ELF-1 (cell line): ENCODE data around the gene VWA5B2.

Experiments
- DNase-seq: peaks from one replicate; pipeline ENCODE4 v3.0.0-alpha.2; 2016; ENCODE audit warnings: low read depth, low spot score

Gene VWA5B2

DNA sequence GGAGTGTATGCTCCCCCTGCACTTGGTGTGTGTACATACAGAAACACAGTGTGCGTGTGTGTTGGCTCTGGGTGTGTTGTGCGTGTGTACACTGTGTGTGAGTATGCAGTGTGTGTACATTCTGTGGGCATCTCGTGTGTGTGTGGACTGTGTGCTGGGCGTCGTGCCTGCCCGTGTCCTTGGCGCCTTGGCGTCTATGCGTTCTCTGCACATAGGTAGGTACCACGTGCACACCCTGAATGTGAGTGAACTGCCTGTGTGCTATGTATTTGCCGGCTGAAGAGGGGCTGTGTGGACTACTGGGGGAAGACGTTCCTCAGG lies 46.0 kb downstream of the VWA5B2 start:
- no peak for DNase-seq

DNA sequence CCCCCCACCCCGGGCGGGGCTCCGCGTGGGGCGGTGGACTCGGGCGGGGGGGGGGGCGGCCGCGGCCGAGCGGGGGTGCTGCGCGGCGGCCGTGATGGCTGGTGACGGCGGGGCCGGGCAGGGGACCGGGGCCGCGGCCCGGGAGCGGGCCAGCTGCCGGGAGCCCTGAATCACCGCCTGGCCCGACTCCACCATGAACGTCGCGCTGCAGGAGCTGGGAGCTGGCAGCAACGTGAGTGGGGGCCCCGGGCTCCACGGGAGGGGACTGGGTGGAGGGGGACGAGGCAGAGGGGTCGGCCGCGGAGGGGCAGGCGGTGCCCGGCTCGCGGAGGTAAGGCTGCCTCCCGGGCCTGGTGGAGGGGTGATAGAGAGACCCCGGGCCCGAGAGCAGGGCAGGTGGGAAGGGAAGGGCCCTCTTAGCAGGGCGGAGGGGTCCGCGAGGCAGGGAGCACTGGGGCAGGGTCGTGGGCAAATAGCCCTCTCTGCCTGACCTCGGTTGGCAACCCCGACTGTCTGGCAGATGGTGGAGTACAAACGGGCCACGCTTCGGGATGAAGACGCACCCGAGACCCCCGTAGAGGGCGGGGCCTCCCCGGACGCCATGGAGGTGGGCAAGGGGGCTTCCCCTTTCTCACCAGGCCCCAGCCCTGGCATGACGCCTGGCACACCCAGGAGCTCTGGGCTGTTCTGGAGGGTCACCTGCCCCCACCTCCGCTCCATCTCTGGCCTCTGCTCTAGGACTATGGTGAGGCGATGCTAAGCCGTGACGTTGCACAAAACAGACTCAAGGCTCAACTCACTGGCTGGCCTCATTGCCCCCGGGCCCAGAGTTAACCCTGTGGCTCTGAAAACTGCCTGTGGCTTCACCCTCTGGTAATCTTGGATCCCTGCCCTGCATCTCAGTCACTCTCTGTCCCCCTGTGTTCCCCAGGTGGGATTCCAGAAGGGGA lies 46.9 kb downstream of the VWA5B2 start, which contains the start of gene ECE2:
TSS of gene ECE2 (plus strand) at position 62 of the 950 bp plus-strand sequence. CDS start at position 194, 132 bp downstream.
- DNase-seq: no peak

DNA sequence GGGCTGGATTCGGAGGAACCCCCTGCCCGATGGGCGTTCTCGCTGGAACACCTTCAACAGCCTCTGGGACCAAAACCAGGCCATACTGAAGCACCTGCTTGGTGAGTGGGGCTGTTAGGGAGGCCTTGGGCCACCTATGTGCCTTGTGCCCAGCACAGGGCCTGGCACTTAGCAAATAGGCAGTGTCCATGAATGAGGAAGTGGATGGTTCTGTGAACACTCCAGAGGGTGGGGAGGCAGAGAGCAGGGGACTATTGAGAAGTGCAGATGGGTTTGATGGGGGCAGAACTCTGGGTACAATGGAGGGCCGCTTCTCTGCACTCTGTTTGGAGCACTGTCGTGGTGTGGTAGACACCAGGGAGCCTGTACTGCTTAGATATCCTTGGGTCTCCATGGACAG lies 48.0 kb downstream of the VWA5B2 start:
- no peak for DNase-seq

DNA sequence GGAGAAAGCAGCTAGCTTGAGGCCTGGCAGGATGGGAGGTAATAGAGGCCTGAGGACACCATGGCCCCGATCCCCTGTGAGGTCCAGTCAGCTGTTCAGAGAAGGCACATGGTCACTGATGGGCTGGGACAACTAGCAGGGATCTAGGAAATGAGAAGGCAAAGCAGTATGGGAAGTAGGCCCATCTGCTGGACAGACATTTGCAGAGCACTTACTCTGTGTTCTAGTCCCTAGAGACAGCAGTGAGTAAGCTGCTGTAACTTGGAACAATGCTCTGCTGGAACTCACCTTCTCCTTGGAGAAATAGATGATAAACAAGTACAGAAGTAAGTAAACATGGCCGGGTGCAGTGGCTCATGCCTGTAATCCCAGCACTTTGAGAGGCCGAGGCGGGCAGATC lies 53.6 kb downstream of the VWA5B2 start:
- DNase-seq: no peak

DNA sequence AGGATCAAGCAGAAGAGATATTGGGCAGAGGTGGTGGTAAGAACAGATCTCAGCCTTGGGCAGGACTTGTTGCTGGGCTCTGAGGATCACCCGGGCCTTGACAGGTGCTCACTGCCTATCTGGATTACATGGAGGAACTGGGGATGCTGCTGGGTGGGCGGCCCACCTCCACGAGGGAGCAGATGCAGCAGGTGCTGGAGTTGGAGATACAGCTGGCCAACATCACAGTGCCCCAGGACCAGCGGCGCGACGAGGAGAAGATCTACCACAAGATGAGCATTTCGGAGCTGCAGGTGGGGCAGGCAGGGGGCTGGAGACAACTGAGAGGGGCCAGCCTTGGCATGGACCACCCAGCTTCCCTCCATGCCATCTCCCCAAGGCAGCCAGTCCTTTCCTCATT lies 54.3 kb downstream of the VWA5B2 start:
- DNase-seq: no peak

DNA sequence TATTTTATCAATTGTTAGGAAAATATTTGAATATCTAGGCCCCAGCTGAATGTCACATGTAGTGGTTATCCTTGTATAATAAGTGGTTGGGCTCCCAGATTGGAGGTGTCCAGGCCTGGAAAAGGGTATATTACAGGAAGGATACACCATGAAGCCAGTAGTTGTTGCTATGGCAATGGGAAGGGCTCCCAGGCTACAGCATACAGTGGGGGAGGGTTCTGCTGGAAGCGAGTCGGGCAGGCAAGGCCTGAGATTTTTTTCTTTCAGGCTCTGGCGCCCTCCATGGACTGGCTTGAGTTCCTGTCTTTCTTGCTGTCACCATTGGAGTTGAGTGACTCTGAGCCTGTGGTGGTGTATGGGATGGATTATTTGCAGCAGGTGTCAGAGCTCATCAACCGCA lies 55.3 kb downstream of the VWA5B2 start:
- DNase-seq: peak; percentile 87

DNA sequence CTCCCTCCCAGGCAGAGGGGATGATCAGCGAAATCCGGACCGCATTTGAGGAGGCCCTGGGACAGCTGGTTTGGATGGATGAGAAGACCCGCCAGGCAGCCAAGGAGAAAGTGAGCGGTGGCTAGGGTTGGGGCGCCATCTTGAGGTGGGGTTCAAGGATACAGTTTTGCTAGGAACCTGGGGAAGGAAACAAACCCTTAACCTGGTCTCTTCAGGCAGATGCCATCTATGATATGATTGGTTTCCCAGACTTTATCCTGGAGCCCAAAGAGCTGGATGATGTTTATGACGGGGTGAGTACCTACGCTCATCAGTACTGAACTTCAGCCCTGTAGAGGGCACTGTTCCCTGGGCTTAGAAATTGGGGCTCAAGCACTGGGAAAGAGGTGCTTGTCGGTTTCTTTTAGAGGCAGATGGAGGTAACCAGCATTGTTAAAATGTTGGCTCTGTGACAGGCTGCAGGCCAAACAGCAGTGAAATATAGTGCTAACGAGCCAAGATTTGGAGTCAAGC lies 60.1 kb downstream of the VWA5B2 start:
- peak; percentile 86 for DNase-seq

DNA sequence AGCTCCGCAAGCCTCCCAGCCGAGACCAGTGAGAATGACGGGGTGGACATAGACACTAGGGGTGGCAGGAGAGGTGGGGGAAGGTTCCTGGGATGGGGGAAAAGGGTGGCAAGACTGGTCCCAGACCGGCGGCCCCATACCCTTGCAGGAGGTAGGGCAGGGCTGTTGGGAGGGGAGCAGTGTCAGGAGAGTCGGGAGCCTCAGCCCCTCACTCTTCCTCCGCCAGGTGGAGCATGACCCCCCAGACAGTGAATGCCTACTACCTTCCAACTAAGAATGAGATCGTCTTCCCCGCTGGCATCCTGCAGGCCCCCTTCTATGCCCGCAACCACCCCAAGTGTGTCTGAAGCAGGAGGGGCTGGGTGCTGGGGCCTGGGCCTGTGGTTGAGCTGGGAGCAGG lies 60.9 kb downstream of the VWA5B2 start:
- no peak for DNase-seq

DNA sequence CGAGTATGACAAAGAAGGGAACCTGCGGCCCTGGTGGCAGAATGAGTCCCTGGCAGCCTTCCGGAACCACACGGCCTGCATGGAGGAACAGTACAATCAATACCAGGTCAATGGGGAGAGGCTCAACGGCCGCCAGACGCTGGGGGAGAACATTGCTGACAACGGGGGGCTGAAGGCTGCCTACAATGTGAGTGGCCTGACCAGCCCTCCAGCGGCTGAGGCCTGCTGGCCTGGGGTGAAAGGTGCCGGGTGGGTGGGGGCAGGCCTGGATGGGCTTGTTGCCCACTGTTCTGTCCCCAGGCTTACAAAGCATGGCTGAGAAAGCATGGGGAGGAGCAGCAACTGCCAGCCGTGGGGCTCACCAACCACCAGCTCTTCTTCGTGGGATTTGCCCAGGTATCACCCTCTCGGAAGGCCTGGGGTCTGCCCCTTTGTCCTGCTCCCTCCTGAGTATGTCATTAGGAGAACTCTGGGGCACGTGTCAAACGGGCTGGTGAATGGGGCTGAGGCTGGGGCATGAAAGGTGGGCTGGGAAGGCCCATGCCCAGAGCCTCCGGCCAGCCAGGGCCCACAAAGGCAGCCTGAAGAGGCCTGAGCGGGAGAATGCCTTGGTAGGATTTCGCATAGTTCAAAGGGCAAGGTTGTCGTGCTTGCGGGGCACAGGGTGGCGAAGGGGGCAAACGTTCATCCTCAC lies 61.8 kb downstream of the VWA5B2 start:
- no peak for DNase-seq
